ENCODE data around the gene MPC1. TPM values are rescaled to one million over a fixed set of nuclear protein-coding genes. Genes with fewer than 3 reads are reported as not detected.
"Not testable (repeated sequence)": the region's sequence is repeated elsewhere in the genome, so short reads cannot be mapped to it uniquely, and the experiment has no call there.

The MPC1 gene
- total RNA-seq, 1 experiment from 2014 or later, result 44.4 TPM

- DNase-seq, result no peak
- H3K27me3 ChIP-seq, result no peaks in the 10 kb centered on the region
- H3K9me3 ChIP-seq, result no peaks in the 10 kb centered on the region
- no peak overlapping the region for H3K4me3 ChIP-seq
- H3K36me3 ChIP-seq, result no peaks in the 10 kb centered on the region
Observed at GRCh38 chr6:166389119-166389518, 6.4 kb upstream of the MPC1 start.

DNA sequence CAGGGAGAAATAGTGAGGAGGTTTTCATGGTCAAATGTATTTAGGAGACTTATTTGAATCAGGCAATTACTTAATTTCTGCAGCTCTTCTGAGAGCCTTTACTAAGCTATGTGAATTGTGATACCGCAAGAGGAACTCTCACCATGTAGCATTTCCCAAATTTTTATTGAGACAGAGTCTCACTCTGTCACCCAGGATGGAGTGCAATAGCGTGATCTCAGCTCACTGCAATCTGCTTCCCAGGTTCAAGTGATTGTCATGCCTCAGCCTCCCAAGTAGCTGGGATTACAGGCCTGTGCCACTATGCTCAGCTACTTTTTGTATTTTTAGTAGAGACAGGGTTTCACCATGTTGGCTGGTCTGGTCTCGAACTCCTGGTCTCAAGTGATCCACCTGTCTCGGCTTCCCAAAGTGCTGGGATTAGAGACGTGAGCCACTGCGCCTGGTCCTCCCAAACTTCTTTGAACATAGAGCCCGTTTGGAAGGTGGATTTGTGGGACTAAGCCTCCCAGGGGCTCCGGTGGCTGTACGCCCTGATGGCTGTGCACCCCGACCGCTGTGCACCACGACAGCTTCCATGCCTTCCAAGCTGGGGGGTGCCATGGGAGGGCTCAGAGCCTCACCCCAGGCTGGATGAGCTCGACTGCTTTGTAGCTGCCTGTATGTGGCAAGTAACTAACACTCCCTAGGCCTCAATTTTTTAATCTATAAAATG, 5.7 kb upstream of the MPC1 start:
- Histone ChIP-seq H3K36me3 (no peaks in the 10 kb centered on the region), H3K27me3 (no peaks in the 10 kb centered on the region), H3K9me3 (no peaks in the 10 kb centered on the region), H3K4me3 (no peak overlapping the region)
- DNase-seq, result no peak

GRCh38 chr6:166387642-166388289, 5.0 kb upstream of the MPC1 start:
- Histone ChIP-seq H3K36me3 (no peaks in the 10 kb centered on the region), H3K9me3 (no peaks in the 10 kb centered on the region)
- DNase-seq, result no peak

GRCh38 chr6:166387098-166387497, 4.4 kb upstream of the MPC1 start:
- not testable (repeated sequence) for H3K4me3 ChIP-seq, H3K36me3 ChIP-seq, H3K9me3 ChIP-seq, DNase-seq, H3K27me3 ChIP-seq

More at GRCh38 chr6:166387642-166388289, 5.0 kb upstream of the MPC1 start:
- H3K27me3 ChIP-seq, result no peaks in the 10 kb centered on the region
- no peak overlapping the region for H3K4me3 ChIP-seq

- Histone ChIP-seq H3K27me3 (no peaks in the 10 kb centered on the region), H3K4me3 (no peak overlapping the region), H3K9me3 (no peaks in the 10 kb centered on the region), H3K36me3 (no peaks in the 10 kb centered on the region)
- no peak for DNase-seq
Observed at GRCh38 chr6:166386111-166386510, 3.4 kb upstream of the MPC1 start.

DNA sequence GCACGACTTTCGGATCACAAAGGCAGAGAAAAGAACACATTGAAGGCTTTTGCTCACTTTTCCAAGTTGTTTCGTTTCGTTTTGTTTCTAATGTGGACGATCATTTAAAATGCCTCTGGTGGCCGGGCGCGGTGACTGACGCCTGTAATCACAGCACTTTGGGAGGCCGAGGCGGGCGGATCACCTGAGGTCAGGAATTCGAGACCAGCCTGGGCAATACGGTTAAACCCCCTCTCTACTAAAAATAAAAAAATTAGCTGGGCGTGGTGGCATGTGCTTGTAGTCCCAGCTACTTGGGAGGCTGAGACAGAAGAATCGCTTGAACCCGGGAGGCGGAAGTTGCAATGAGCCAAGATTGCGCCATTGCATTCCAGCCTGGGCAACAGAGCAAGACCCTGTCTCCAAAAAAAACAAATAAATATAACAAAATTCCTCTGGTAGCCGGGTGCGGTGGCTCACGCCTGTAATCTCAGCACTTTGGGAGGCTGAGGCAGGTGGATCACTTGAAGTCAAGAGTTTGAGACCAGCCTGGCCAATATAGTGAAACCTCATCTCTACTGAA, 1.1 kb upstream of the MPC1 start:
- H3K36me3 ChIP-seq, H3K9me3 ChIP-seq, H3K27me3 ChIP-seq, DNase-seq: not testable (repeated sequence)
- peak overlapping the region; percentile 79 for H3K4me3 ChIP-seq

DNA sequence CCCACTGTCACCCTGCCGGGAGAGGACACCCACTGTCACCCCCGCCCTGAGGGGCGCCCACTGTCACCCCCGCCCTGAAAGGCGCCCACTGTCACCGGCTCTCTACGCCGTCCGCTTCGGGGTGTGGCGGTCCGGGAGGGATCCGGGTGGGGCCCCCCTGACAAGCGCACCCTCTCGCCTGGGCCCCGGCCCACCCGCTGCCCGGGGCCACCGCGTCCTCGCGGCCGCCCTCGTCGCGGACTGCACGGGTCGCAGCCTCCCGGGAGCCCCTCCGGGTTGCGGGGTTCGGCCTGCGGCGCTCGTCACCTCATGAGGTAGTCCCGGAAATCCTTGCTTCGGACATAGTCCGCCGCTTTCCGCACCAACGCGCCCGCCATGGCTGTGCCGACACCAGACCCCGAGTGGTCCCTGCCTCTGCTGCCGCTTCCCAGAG, 224 bp downstream of the MPC1 start:
- Histone ChIP-seq H3K9me3 (no peaks in the 10 kb centered on the region), H3K36me3 (no peaks in the 10 kb centered on the region), H3K4me3 (peak overlapping the region; percentile 79), H3K27me3 (no peaks in the 10 kb centered on the region)
- no peak for DNase-seq

DNA sequence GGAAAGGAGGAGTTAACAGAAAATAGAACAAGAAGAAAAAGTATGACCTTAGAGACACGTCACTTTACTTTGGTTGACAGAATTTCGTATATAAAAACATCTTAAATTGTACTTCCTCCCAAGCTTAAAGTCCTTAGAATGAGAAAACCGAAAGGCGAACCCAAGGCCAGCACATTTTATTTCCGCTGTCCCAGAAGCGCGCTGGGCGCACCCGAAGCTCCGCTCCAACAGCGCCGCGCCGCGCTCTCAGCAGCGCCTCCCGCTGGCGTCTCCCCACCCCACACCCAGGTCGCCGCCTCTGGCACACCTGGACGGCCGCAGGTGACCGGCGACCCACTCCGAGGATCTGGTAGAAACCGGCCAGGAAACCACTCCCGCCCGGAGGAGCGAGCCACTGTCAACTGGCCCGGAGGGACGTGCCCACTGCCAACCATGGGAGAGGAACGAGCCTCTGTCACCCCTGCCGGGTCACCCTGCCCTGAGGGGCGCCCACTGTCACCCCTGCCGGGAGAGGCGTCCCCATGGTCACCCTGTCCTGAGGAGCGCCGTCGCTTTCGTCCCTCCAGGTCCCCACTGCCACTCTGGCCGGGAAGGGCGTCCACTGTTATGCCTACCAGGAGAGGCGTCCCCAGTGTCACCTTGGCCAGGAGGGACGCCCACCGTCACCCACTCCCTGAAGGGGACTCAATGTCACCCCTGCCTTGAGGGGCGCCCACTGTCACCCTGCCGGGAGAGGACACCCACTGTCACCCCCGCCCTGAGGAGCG, 824 bp downstream of the MPC1 start:
- Histone ChIP-seq H3K27me3 (no peaks in the 10 kb centered on the region), H3K36me3 (no peaks in the 10 kb centered on the region), H3K4me3 (peak overlapping the region; percentile 79), H3K9me3 (no peaks in the 10 kb centered on the region)
- DNase-seq, result peak; percentile 57

DNA sequence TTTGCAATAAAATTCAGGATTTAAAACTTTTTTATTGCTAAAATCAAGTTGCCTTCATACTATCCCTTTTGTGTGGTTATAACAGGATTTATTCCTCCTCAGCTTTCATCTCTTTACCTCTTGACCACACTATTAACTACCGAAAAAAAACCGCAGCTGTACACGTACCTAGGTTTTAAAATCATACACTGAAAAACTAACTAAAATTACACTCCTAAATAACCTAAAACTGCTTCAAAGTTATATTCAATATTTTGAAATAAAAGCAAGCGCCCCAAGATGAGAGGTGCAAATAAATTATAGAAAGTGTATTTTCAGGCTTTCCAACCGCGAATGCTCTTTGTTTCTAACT, 1.4 kb downstream of the MPC1 start:
- Histone ChIP-seq H3K36me3 (no peaks in the 10 kb centered on the region), H3K9me3 (no peaks in the 10 kb centered on the region), H3K27me3 (no peaks in the 10 kb centered on the region), H3K4me3 (peak overlapping the region; percentile 79)
- DNase-seq, result no peak

DNA sequence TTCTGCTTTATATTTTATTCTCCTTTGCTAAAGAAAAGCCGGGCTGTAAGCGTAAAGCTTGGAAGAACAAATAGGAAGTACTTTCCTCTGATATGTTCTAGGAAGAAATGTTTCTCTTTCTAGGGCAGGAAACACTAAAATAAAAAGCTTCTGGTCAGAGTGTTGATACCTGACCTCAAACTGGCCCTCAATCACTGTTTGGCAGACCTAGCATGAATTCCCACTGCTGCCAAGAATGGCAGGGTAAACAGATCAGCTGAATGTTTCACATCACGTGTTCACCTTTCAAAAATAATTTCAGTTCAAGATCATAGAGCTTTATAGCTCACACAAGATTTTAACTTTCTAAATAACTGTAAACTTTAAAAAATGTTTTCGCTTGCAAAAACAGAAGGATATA, 2.9 kb downstream of the MPC1 start:
- no peak for DNase-seq
- no peaks in the 10 kb centered on the region for H3K36me3 ChIP-seq
- no peaks in the 10 kb centered on the region for H3K9me3 ChIP-seq
- no peak overlapping the region for H3K4me3 ChIP-seq
- no peaks in the 10 kb centered on the region for H3K27me3 ChIP-seq

DNA sequence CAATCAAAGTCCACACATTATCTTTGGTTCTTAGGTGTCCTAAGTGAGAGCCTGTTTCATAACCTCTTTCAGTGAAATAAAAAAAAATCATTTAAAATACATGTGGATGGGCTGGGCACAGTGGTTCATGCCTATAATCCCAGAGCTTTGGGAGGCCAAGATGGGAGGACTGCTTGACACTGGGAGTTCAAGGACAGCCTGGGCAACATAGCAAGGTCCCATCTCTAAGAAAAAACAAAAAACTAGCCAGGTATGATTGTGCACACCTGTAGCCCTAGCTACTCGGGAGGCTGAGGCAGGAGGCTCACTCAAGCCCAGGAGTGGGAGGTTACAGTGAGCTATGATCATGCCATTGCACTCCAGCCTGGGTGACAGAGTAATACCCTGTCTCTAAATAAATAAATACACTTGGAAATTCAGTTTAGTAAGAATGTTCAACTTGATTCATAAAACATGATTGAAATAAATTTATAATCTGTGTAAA, 3.6 kb downstream of the MPC1 start:
- no peaks in the 10 kb centered on the region for H3K9me3 ChIP-seq
- no peak overlapping the region for H3K4me3 ChIP-seq
- no peaks in the 10 kb centered on the region for H3K36me3 ChIP-seq
- no peaks in the 10 kb centered on the region for H3K27me3 ChIP-seq
- DNase-seq, result no peak

GRCh38 chr6:166377721-166378120, 5.0 kb downstream of the MPC1 start:
- Histone ChIP-seq H3K9me3 (no peaks in the 10 kb centered on the region), H3K36me3 (no peaks in the 10 kb centered on the region), H3K4me3 (no peak overlapping the region), H3K27me3 (no peaks in the 10 kb centered on the region)
- DNase-seq, result no peak

GRCh38 chr6:166375013-166375412, 7.7 kb downstream of the MPC1 start:
- H3K36me3 ChIP-seq, result no peaks in the 10 kb centered on the region
- no peak overlapping the region for H3K4me3 ChIP-seq
- H3K27me3 ChIP-seq, result no peaks in the 10 kb centered on the region
- H3K9me3 ChIP-seq, result no peaks in the 10 kb centered on the region
- DNase-seq, result no peak

DNA sequence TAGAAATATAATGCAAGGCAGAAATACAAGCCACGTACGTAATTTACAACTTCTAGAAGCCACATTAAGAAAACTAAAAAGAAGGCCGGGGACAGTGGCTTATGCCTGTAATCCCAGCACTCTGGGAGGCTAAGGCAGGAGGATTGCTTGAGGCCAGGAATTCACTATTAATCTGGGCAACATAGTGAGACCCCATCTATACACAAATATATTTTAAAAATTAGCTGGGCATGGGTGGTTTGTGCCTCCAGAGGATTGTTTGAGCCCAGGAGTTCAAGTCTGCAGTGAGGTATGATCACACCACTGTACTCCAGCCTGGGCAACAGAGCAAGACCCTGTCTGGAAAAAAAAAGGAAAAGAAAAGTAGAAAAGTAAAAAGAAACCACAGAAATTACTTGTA, 12.3 kb downstream of the MPC1 start:
- Histone ChIP-seq H3K36me3 (no peaks in the 10 kb centered on the region; the same call in 1 of the 2 replicates), H3K4me3 (no peak overlapping the region), H3K9me3 (no peaks in the 10 kb centered on the region), H3K27me3 (no peaks in the 10 kb centered on the region)
- DNase-seq, result no peak

DNA sequence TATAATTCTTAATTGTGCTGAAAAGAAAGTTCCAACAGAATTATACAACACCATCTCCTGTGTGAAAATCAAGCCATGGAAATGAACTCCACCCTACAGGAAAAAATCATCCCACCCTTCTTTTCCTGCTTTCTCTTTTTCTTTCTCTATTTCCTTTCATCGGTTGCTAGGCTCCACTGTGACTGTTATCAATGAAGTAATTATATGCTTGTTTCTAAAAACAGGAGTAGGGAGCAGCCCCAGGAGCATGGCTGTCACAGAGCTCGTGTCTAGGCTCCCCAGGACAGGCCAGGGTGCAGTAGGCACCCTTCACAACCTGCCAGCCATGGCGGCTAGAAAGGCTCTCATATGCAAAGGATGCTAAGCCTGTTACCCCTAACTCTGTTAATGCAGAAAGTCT, 13.0 kb downstream of the MPC1 start:
- no peak for DNase-seq

GRCh38 chr6:166366921-166367320, 15.8 kb downstream of the MPC1 start:
- peaks cover 5% of the 10 kb centered on the region for H3K36me3 ChIP-seq

More for the DNA sequence above, 13.0 kb downstream of the MPC1 start:
- Histone ChIP-seq H3K36me3 (peaks cover under 1% of the 10 kb centered on the region), H3K9me3 (no peaks in the 10 kb centered on the region), H3K27me3 (no peaks in the 10 kb centered on the region), H3K4me3 (no peak overlapping the region)

DNA sequence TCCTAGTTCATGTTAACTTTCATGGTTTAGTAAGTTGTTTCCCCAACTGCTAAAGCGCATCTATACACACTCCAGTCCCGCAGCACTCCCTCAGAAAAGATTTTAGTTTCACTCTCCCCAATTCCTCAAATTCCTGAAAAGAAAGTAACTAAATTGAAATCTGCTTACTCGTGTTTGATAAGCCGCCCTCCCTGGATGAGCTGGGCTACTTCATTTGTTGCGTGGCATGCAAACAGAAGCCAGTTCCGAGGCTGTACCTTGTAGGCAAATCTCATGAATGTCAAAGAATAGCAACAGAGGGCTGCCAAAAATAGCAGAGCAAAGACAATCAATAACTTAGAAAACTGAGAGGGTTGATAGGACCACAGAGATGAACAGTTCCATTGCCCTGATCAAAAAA, 16.9 kb downstream of the MPC1 start:
- Histone ChIP-seq H3K9me3 (no peaks in the 10 kb centered on the region), H3K36me3 (peaks cover 5% of the 10 kb centered on the region), H3K4me3 (no peak overlapping the region), H3K27me3 (no peaks in the 10 kb centered on the region)
- DNase-seq, result no peak

More at GRCh38 chr6:166366921-166367320, 15.8 kb downstream of the MPC1 start:
- Histone ChIP-seq H3K4me3 (no peak overlapping the region), H3K9me3 (no peaks in the 10 kb centered on the region), H3K27me3 (no peaks in the 10 kb centered on the region)
- no peak for DNase-seq
